ENCODE results near the gene CIAO2A.

DNA sequence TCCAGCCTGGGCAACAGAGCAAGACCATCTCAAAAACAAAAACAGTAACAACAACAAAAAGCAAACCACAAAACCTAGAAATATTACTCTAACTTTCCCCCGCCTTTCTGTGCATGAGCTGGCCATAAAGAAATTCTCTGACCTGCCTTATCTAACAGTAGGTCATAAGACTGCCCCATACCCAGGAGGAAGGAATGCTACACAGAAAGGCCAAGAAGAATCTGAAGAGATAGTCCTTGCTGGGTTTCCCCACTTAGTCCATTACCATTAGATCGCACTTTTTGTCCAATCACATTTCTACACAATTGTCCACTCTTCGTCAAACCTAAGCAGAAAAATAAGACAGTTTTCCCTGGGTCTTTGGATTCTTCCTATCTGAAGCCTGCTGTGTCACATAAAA lies 23.5 kb downstream of the CIAO2A start:
- TF ChIP-seq ELF4 (IDR thresholded peaks at IDR 0.05) (no peak), BHLHE40 (IDR thresholded peaks at IDR 0.05; ENCODE audit: borderline replicate concordance) (no peak), TARDBP (IDR thresholded peaks at IDR 0.05) (no peak), SP1 (IDR thresholded peaks at IDR 0.05) (no peak), SUZ12 (IDR thresholded peaks at IDR 0.05) (no peak), NFRKB (IDR thresholded peaks at IDR 0.05) (no peak), FOXA1 (IDR thresholded peaks at IDR 0.05) (no peak), HDGF (IDR thresholded peaks at IDR 0.05; ENCODE audit: borderline replicate concordance) (no peak), CTBP1 (IDR thresholded peaks at IDR 0.05; ENCODE audit: borderline replicate concordance) (no peak), FOXK2 (IDR thresholded peaks at IDR 0.05) (no peak)
